Measurements from ENCODE around the gene C1QL1. TPM values are rescaled to one million over a fixed set of nuclear protein-coding genes. Genes with fewer than 3 reads are reported as not detected.

C1QL1 gene
- total RNA-seq, 4 donors from 2014 or later: not detected

- no peak for TF ChIP-seq CTCF (IDR thresholded peaks at IDR 0.05; ENCODE audit: low read depth)
Measured at GRCh38 chr17:44959821-44960531, 8.1 kb downstream of the C1QL1 start.

GRCh38 chr17:44956998-44957981 lies 10.8 kb downstream of the C1QL1 start:
- no peak for TF ChIP-seq CTCF (IDR thresholded peaks at IDR 0.05; ENCODE audit: low read depth)

GRCh38 chr17:44955674-44956425 lies 12.3 kb downstream of the C1QL1 start:
- TF ChIP-seq CTCF (IDR thresholded peaks at IDR 0.05; ENCODE audit: low read depth): no peak

- TF ChIP-seq CTCF (IDR thresholded peaks at IDR 0.05; ENCODE audit: low read depth): no peak
Measured at GRCh38 chr17:44952946-44953475, 15.1 kb downstream of the C1QL1 start.

GRCh38 chr17:44948315-44948795 lies 19.7 kb downstream of the C1QL1 start:
- TF ChIP-seq CTCF (IDR thresholded peaks at IDR 0.05; ENCODE audit: low read depth): no peak

GRCh38 chr17:44947461-44948314 lies 20.4 kb downstream of the C1QL1 start, which contains the start of gene KIF18B:
Gene KIF18B (minus strand): TSS chr17:44947773. CDS start chr17:44936344, 11,429 bp downstream.
- no peak for TF ChIP-seq CTCF (IDR thresholded peaks at IDR 0.05; ENCODE audit: low read depth)

All from subcutaneous adipose tissue (tissue), 4 donors.